SK-N-SH (cell line): ENCODE results near the gene CNP. TPM values are rescaled to one million over a fixed set of nuclear protein-coding genes. Genes with fewer than 3 reads are reported as not detected.

Experiments
- CTCF ChIA-PET: fragments of 300-600, 350-600 bp; formaldehyde crosslinking; extraction: SDS; loops from one replicate; lab custom pipeline; 2021; lab: Yijun Ruan, JAX
- POLR2A ChIA-PET: fragments of 350-600 bp; sonication (Branson Sonifier 250); formaldehyde crosslinking; extraction: SDS; loops from one replicate; lab custom pipeline; 2020; ENCODE audit warnings: antibody characterized with exemption, inconsistent platforms; lab: Yijun Ruan, JAX
- DNase-seq: peaks from one replicate; pipeline ENCODE4 v3.0.0; 2012
- H2AFZ ChIP-seq: fragments of 200-600 bp; sonication (generic); 2 replicates; pipeline ENCODE4 v1.8.1; 2016; ENCODE audit warnings: antibody characterized with exemption, mild to moderate bottlenecking, low read depth
- H3F3A ChIP-seq: fragments of 200-600 bp; sonication (generic); replicated peaks from 2 replicates; pipeline ENCODE3; 2016; ENCODE audit warnings: antibody characterized with exemption, mild to moderate bottlenecking; ENCODE audit not compliant: insufficient read depth
- H3K27ac ChIP-seq, 2 experiments: fragments of 200-500 bp in 1 of 2; fragments of 200-600 bp in 1 of 2; sonication (Bioruptor generic) in 1 of 2; sonication (generic), shearing (Covaris generic) in 1 of 2; 2 replicates each; pipeline versions ENCODE4 v1.5.1 to v1.6.1; 2014 to 2016; ENCODE audit warnings: low read depth in 2 of 2, inconsistent platforms in 1 of 2, low read length in 1 of 2, mild to moderate bottlenecking in 1 of 2, mixed read lengths in 1 of 2
- H3K27me3 ChIP-seq: fragments of 200-600 bp; sonication (generic), shearing (Covaris generic); 2 replicates; pipeline ENCODE4 v1.6.1; 2016; ENCODE audit warnings: mixed run types; ENCODE audit not compliant: insufficient read depth
- H3K36me3 ChIP-seq, 2 experiments: fragments of 200-500 bp in 1 of 2; fragments of 200-600 bp in 1 of 2; sonication (Bioruptor generic) in 1 of 2; sonication (generic) in 1 of 2; replicated peaks in 1 of 2; 2 replicates each; pipeline versions ENCODE3 to v1.5.1; 2014 to 2016; ENCODE audit warnings: low read length in 1 of 2, mild to moderate bottlenecking in 1 of 2; ENCODE audit not compliant: insufficient read depth in 2 of 2, control insufficient read depth in 1 of 2
- H3K4me1 ChIP-seq, 2 experiments: fragments of 200-500 bp in 1 of 2; fragments of 200-600 bp in 1 of 2; sonication (Bioruptor generic) in 1 of 2; sonication (generic), shearing (Covaris generic) in 1 of 2; 2 replicates each; pipeline versions ENCODE4 v1.5.1 to v1.6.1; 2014 to 2016; ENCODE audit warnings: low read depth in 1 of 2, low read length in 1 of 2, mixed run types in 1 of 2; ENCODE audit not compliant: insufficient read depth in 2 of 2, control insufficient read depth in 1 of 2
- H3K4me2 ChIP-seq: fragments of 200-600 bp; sonication (generic), shearing (Covaris generic); 2 replicates; pipeline ENCODE4 v1.6.1; 2017; ENCODE audit warnings: mixed run types
- H3K4me3 ChIP-seq, 2 experiments: fragments of 200-500 bp in 1 of 2; fragments of 200-600 bp in 1 of 2; sonication (Bioruptor generic) in 1 of 2; sonication (generic), shearing (Covaris generic) in 1 of 2; 2 replicates each; pipeline versions ENCODE4 v1.5.1 to v1.8.1; 2014 to 2016; ENCODE audit warnings: low read depth in 2 of 2, inconsistent platforms in 1 of 2, low read length in 1 of 2, mild to moderate bottlenecking in 1 of 2, mixed read lengths in 1 of 2, moderate library complexity in 1 of 2
- H3K79me2 ChIP-seq: fragments of 200-600 bp; sonication (generic); 2 replicates; pipeline ENCODE4 v1.8.1; 2017; ENCODE audit warnings: mild to moderate bottlenecking; ENCODE audit not compliant: insufficient read depth
- H3K9ac ChIP-seq: fragments of 200-600 bp; sonication (generic); 2 replicates; pipeline ENCODE4 v1.6.1; 2017; ENCODE audit warnings: mixed run types
- H3K9me2 ChIP-seq: fragments of 200-600 bp; sonication (generic); 2 replicates; pipeline ENCODE4 v1.6.1; 2017; ENCODE audit warnings: mixed run types
- H3K9me3 ChIP-seq: fragments of 200-600 bp; sonication (generic); 2 replicates; pipeline ENCODE4 v1.6.1; 2017; ENCODE audit warnings: mixed run types, mild to moderate bottlenecking, moderate library complexity
- H4K20me1 ChIP-seq: fragments of 200-600 bp; sonication (generic); 2 replicates; pipeline ENCODE4 v1.6.1; 2017; ENCODE audit warnings: mild to moderate bottlenecking, mixed run types; ENCODE audit not compliant: insufficient read depth
- CHD2 ChIP-seq: fragments of 150-350 bp; IDR thresholded peaks from 2 replicates; pipeline ENCODE4 v1.6.1; 2018; ENCODE audit warnings: low read length; ENCODE audit not compliant: partially characterized antibody
- EZH2phosphoT487 ChIP-seq: fragments of 200-600 bp; sonication (generic); IDR thresholded peaks from 2 replicates; pipeline ENCODE4 v1.6.1; 2017; ENCODE audit warnings: low read depth, mixed run types, mild to moderate bottlenecking, antibody characterized with exemption, moderate library complexity, borderline replicate concordance
- FOSL2 ChIP-seq: IDR thresholded peaks from 2 replicates; pipeline ENCODE4 v1.4.0; 2012; ENCODE audit warnings: low read depth, mild to moderate bottlenecking, moderate library complexity, borderline replicate concordance
- FOXJ3 ChIP-seq: sonication (generic); formaldehyde crosslinking; IDR thresholded peaks from 2 replicates; pipeline ENCODE4 v1.5.1; 2020; ENCODE audit warnings: mild to moderate bottlenecking, missing genetic modification reagents
- FOXM1 ChIP-seq: IDR thresholded peaks from 2 replicates; pipeline ENCODE4 v1.4.0; 2012; ENCODE audit warnings: low read depth, mild to moderate bottlenecking
- JUND ChIP-seq: IDR thresholded peaks from 2 replicates; pipeline ENCODE4 v1.4.0; 2012
- MAX ChIP-seq: IDR thresholded peaks from 2 replicates; pipeline ENCODE4 v1.4.0; 2012; ENCODE audit warnings: low read depth
- MXI1 ChIP-seq: IDR thresholded peaks from 2 replicates; pipeline ENCODE4 v1.6.1; 2012; ENCODE audit warnings: mild to moderate bottlenecking, low read depth, low read length, improper control_type of control experiment
- NFIC ChIP-seq: IDR thresholded peaks from 2 replicates; pipeline ENCODE4 v1.4.0; 2012; ENCODE audit warnings: borderline replicate concordance
- NRF1 ChIP-seq: IDR thresholded peaks from 2 replicates; pipeline ENCODE4 v1.6.1; 2012; ENCODE audit warnings: low read depth, mild to moderate bottlenecking, low read length
- PBX3 ChIP-seq: IDR thresholded peaks from 2 replicates; pipeline ENCODE4; 2012
- POLR2AphosphoS5 ChIP-seq: IDR thresholded peaks from 2 replicates; pipeline ENCODE4 v1.6.1; 2012; ENCODE audit warnings: low read depth, low read length
- RAD21 ChIP-seq: IDR thresholded peaks from 2 replicates; pipeline ENCODE4 v1.6.1; 2012; ENCODE audit warnings: mild to moderate bottlenecking, low read length
- RCOR1 ChIP-seq: fragments of 150-350 bp; IDR thresholded peaks from 2 replicates; pipeline ENCODE4 v1.6.1; 2017; ENCODE audit warnings: antibody characterized with exemption, low read length
- RXRA ChIP-seq: IDR thresholded peaks from 2 replicates; pipeline ENCODE4 v1.4.0; 2012; ENCODE audit warnings: low read depth, mild to moderate bottlenecking, borderline replicate concordance
- SIN3A ChIP-seq: IDR thresholded peaks from 2 replicates; pipeline ENCODE4 v1.6.1; 2012; ENCODE audit warnings: low read depth, mild to moderate bottlenecking, low read length, moderate library complexity, borderline replicate concordance
- SMC3 ChIP-seq: IDR thresholded peaks from 2 replicates; pipeline ENCODE4 v1.6.1; 2012; ENCODE audit warnings: low read depth, low read length, improper control_type of control experiment
- TCF12 ChIP-seq: IDR thresholded peaks from 2 replicates; pipeline ENCODE4 v1.4.0; 2012
- USF1 ChIP-seq: IDR thresholded peaks from 2 replicates; pipeline ENCODE4 v1.4.0; 2012; ENCODE audit warnings: low read depth, borderline replicate concordance
- WGBS: methylation state at CpG from one replicate; pipeline ENCODE4 v1.1.6; 2017; ENCODE audit warnings: low lambda C conversion rate; 5-methylcytosine and 5-hydroxymethylcytosine counted together
- polyA plus RNA-seq, 3 experiments: library from polyadenylated mRNA; depleted of rRNA; stranded (reverse); fragments of >200 nt; gene quantifications; 2 replicates each; pipeline ENCODE4 v1.2.3, GENCODE V29; 2012
- TF ChIP-seq, protein P1 (sequence below): IDR thresholded peaks from 2 replicates; pipeline ENCODE4 v1.4.0; 2012; ENCODE audit warnings: low read depth, borderline replicate concordance
- TF ChIP-seq, protein P2 (sequence below): fragments of 150-350 bp; IDR thresholded peaks from 2 replicates; pipeline ENCODE4 v1.6.1; 2017; ENCODE audit warnings: antibody characterized with exemption, low read length, low read depth, borderline replicate concordance

The CNP gene
- polyA plus RNA-seq, 1 of the 3 experiments (the other 2 are of a cell fraction) = 54.8 TPM

- TF ChIP-seq, protein P1, sequence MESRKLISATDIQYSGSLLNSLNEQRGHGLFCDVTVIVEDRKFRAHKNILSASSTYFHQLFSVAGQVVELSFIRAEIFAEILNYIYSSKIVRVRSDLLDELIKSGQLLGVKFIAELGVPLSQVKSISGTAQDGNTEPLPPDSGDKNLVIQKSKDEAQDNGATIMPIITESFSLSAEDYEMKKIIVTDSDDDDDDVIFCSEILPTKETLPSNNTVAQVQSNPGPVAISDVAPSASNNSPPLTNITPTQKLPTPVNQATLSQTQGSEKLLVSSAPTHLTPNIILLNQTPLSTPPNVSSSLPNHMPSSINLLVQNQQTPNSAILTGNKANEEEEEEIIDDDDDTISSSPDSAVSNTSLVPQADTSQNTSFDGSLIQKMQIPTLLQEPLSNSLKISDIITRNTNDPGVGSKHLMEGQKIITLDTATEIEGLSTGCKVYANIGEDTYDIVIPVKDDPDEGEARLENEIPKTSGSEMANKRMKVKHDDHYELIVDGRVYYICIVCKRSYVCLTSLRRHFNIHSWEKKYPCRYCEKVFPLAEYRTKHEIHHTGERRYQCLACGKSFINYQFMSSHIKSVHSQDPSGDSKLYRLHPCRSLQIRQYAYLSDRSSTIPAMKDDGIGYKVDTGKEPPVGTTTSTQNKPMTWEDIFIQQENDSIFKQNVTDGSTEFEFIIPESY = no peak
- TF ChIP-seq RXRA = no peak
- no peak for TF ChIP-seq RCOR1
- TF ChIP-seq, all 33 proteins: peak for 0
Observed at GRCh38 chr17:41984454-41984853, 17.9 kb downstream of the CNP start (continued).

DNA sequence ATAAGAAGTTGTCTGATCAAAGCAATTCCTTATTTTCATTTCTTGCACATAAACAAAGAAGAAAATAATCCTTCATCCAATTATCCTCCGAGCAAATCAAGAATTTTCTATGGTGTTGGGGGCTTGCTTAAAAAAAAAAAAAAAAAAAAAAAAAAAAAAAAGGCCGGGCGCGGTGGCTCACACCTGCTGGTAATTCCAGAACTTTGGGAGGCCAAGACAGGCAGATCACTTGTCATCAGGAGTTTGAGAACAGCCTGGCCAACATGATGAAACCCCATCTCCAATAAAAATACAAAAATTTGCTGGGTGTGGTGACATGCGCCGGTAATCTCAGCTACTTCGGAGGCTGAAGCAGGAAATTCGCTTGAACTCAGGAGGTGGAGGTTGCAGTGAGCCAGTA lies 19.3 kb downstream of the CNP start:
- H3K27ac ChIP-seq = no peak overlapping the region
- no peaks in the 10 kb centered on the region for H3K4me1 ChIP-seq
- no peaks in the 10 kb centered on the region for H3K9me3 ChIP-seq
- peaks cover 6% of the 10 kb centered on the region for H3F3A ChIP-seq
- 0 out of 2 replicates have a peak, but pooled peaks cover 5% of the 10 kb centered on the region for H3K79me2 ChIP-seq
- ChIA-PET POLR2A (interaction anchor here (0.6 to 1.4 kb wide), 3 partner anchors 10 to 122 kb away, joined by 3 to 4 read pairs (median 3); no protein-coding TSS in a partner anchor), CTCF (interaction anchor here (1.0 kb wide), 1 partner anchor 23 kb away, joined by 4 read pairs; no protein-coding TSS in a partner anchor)
- no peak overlapping the region for H2AFZ ChIP-seq
- no peak for DNase-seq
- H3K36me3 ChIP-seq = peaks cover 74 to 82% of the 10 kb centered on the region in 2 experiments
- TF ChIP-seq SIN3A = no peak
- TF ChIP-seq FOSL2 = no peak
- TF ChIP-seq, protein P2, sequence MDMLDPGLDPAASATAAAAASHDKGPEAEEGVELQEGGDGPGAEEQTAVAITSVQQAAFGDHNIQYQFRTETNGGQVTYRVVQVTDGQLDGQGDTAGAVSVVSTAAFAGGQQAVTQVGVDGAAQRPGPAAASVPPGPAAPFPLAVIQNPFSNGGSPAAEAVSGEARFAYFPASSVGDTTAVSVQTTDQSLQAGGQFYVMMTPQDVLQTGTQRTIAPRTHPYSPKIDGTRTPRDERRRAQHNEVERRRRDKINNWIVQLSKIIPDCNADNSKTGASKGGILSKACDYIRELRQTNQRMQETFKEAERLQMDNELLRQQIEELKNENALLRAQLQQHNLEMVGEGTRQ = no peak
- TF ChIP-seq SMC3 = no peak
- H4K20me1 ChIP-seq = no peaks in the 10 kb centered on the region
- H3K9ac ChIP-seq = no peak overlapping the region
- no peak overlapping the region for H3K4me3 ChIP-seq
- no peak overlapping the region for H3K4me2 ChIP-seq
- WGBS = 95% methylated on average over 8 of the region's 8 CpGs
- no peaks in the 10 kb centered on the region for H3K27me3 ChIP-seq
- no peaks in the 10 kb centered on the region for H3K9me2 ChIP-seq

DNA sequence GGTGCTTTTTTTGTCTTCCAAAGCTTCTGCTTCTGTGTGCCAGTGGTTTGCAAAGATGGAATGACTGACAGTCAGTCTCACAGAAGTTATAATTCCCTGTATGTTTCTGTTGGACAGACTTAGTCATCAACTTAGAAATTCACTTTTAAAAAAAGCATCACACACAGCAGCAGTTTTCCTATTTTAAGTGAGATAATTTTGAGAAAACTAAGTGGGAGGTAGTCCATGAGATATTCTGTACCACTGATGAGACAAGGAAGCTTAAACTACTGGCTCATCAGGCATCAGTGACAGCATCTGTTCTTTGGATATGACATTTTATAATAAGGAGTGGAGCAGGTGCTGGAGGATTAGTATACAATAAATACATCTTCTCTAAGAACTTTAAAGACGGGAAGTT lies 20.0 kb downstream of the CNP start:
- ChIA-PET POLR2A (interaction anchor here (0.6 to 1.4 kb wide), 2 partner anchors 11 to 54 kb away, joined by 3 to 4 read pairs; no protein-coding TSS in a partner anchor), CTCF (no interaction called here)
- Histone ChIP-seq H3K79me2 (peaks cover 6% of the 10 kb centered on the region; the same call in 1 of the 2 replicates), H3K4me1 (no peaks in the 10 kb centered on the region), H3K9me2 (no peaks in the 10 kb centered on the region), H3F3A (peaks cover 6% of the 10 kb centered on the region), H3K9me3 (no peaks in the 10 kb centered on the region), H3K27me3 (no peaks in the 10 kb centered on the region), H3K9ac (no peak overlapping the region), H2AFZ (no peak overlapping the region), H4K20me1 (no peaks in the 10 kb centered on the region), H3K36me3 (peaks cover 77 to 85% of the 10 kb centered on the region in 2 experiments), H3K27ac (no peak overlapping the region), H3K4me3 (no peak overlapping the region), H3K4me2 (no peak overlapping the region)
- no peak for DNase-seq
- WGBS = 100% methylated on average over 1 of the region's 1 CpG
- TF ChIP-seq SIN3A (no peak), NFIC (no peak), FOXJ3 (CRISPR knock-in tag) (no peak), USF1 (no peak), FOXM1 (no peak), RXRA (no peak), JUND (no peak), NRF1 (no peak), POLR2AphosphoS5 (no peak), PBX3 (no peak), EZH2phosphoT487 (no peak), RAD21 (no peak), MXI1 (no peak), SMC3 (no peak), CHD2 (no peak), MAX (no peak), TCF12 (no peak)
